ENCODE measurements around the gene TRAF3IP3.

The TRAF3IP3 gene

GRCh38 chr1:209769171-209769904 is 13.5 kb downstream of the TRAF3IP3 start:
- no peak overlapping the region for H3K4me3 ChIP-seq (replicated peaks; ENCODE audit: low read depth, low read length)
- no peak for TF ChIP-seq CTCF (IDR thresholded peaks at IDR 0.05; ENCODE audit: low read depth, low read length, missing control alignments)
- DNase-seq (ENCODE audit: extremely low read depth, low read depth), result peak; percentile 26

- no peak overlapping the region for H3K4me3 ChIP-seq (replicated peaks; ENCODE audit: low read depth, low read length)
- no peak for TF ChIP-seq CTCF (IDR thresholded peaks at IDR 0.05; ENCODE audit: low read depth, low read length, missing control alignments)
- no peak for DNase-seq (ENCODE audit: extremely low read depth, low read depth)
Observed at GRCh38 chr1:209769971-209770370, 14.1 kb downstream of the TRAF3IP3 start.

GRCh38 chr1:209770636-209771415 is 15.0 kb downstream of the TRAF3IP3 start:
- DNase-seq (ENCODE audit: extremely low read depth, low read depth), result no peak
- H3K4me3 ChIP-seq (replicated peaks; ENCODE audit: low read depth, low read length), result no peak overlapping the region
- TF ChIP-seq CTCF (IDR thresholded peaks at IDR 0.05; ENCODE audit: low read depth, low read length, missing control alignments), result no peak

- no peak for TF ChIP-seq CTCF (IDR thresholded peaks at IDR 0.05; ENCODE audit: low read depth, low read length, missing control alignments)
- H3K4me3 ChIP-seq (replicated peaks; ENCODE audit: low read depth, low read length), result no peak overlapping the region
- DNase-seq (ENCODE audit: extremely low read depth, low read depth), result no peak
Observed at GRCh38 chr1:209772126-209772525, 16.3 kb downstream of the TRAF3IP3 start.

GRCh38 chr1:209774592-209774991 is 18.7 kb downstream of the TRAF3IP3 start:
- TF ChIP-seq CTCF (IDR thresholded peaks at IDR 0.05; ENCODE audit: low read depth, low read length, missing control alignments), result no peak
- no peak for DNase-seq (ENCODE audit: extremely low read depth, low read depth)
- no peak overlapping the region for H3K4me3 ChIP-seq (replicated peaks; ENCODE audit: low read depth, low read length)

- no peak for TF ChIP-seq CTCF (IDR thresholded peaks at IDR 0.05; ENCODE audit: low read depth, low read length, missing control alignments)
- H3K4me3 ChIP-seq (replicated peaks; ENCODE audit: low read depth, low read length), result no peak overlapping the region
- no peak for DNase-seq (ENCODE audit: extremely low read depth, low read depth)
Observed at GRCh38 chr1:209775678-209776077, 19.8 kb downstream of the TRAF3IP3 start.

All from HFF-Myc (cell line).